HepG2 (cell line): ENCODE results near the gene NPHP4. TPM values are rescaled to one million over a fixed set of nuclear protein-coding genes. Genes with fewer than 3 reads are reported as not detected.

ENCODE experiments used
- ATAC-seq: fragments of 200-7000 bp; cut with Tn5 transposase; 3 replicates; pipeline ENCODE4 v1.9.1; 2020; ENCODE audit warnings: mild to moderate bottlenecking, moderate library complexity
- BruUV-seq: library from RNA; stranded (reverse); fragments of 400-500 nt; replicated peaks from 2 replicates; lab custom pipeline; 2021; lab: Mats Ljungman, UMichigan
- CTCF ChIA-PET: fragments of 300-600 bp; formaldehyde crosslinking; extraction: SDS; loops from one replicate; lab custom pipeline; 2021; ENCODE audit warnings: low total read pairs, inconsistent platforms, low intra/inter-chr PET ratio; lab: Yijun Ruan, JAX
- POLR2A ChIA-PET: fragments of 350-600 bp; sonication (Branson Sonifier 250); formaldehyde crosslinking; loops from one replicate; lab custom pipeline; 2020; ENCODE audit warnings: antibody characterized with exemption, inconsistent platforms; lab: Yijun Ruan, JAX
- DNase-seq: peaks from one replicate; pipeline ENCODE4 v3.0.0-alpha.2; 2015; ENCODE audit warnings: low spot score
- FAIRE-seq: peaks from 3 replicates; lab custom pipeline; 2011; peaks lifted over from hg19 to GRCh38; lab: Jason Lieb, UNC
- H2AFZ ChIP-seq: one replicate; pipeline ENCODE4 v1.6.1; 2011; ENCODE audit warnings: low read length, inconsistent platforms
- H3K27ac ChIP-seq: fragments of 300-600 bp; 3 replicates; pipeline ENCODE4 v1.8.0; 2011; ENCODE audit warnings: mixed run types, mild to moderate bottlenecking, mixed read lengths, low read length, inconsistent platforms; ENCODE audit not compliant: insufficient read depth; ENCODE audit errors: extremely low read length
- H3K27me3 ChIP-seq, 2 experiments: fragments of 200-600 bp in 1 of 2; 2 replicates in 1 of 2; 3 replicates in 1 of 2; pipeline versions ENCODE4 v1.6.0 to v1.8.0; 2011; ENCODE audit warnings: low read length in 2 of 2, mild to moderate bottlenecking in 2 of 2, moderate library complexity in 2 of 2, inconsistent platforms in 1 of 2; ENCODE audit not compliant: insufficient read depth in 2 of 2, control insufficient read depth in 1 of 2
- H3K36me3 ChIP-seq, 2 experiments: fragments of 200-600 bp in 1 of 2; replicated peaks in 1 of 2; 2 replicates in 1 of 2; 3 replicates in 1 of 2; pipeline versions ENCODE4 v1.5.1 to v1.8.0; 2011; ENCODE audit warnings: low read length in 2 of 2, inconsistent platforms in 1 of 2; ENCODE audit not compliant: insufficient read depth in 2 of 2, control insufficient read depth in 1 of 2
- H3K4me1 ChIP-seq: 2 replicates; pipeline ENCODE4 v1.5.1; 2012; ENCODE audit warnings: low read length, inconsistent platforms; ENCODE audit not compliant: insufficient read depth
- H3K4me2 ChIP-seq: 2 replicates; pipeline ENCODE4 v1.6.0; 2011; ENCODE audit warnings: low read depth, low read length, inconsistent platforms
- H3K4me3 ChIP-seq, 3 experiments: fragments of 200-600 bp in 1 of 3; sonication (generic), shearing (Covaris generic) in 1 of 3; replicated peaks in 1 of 3; 2 replicates each; pipeline ENCODE4 v1.5.1; 2011 to 2016; ENCODE audit warnings: low read length in 3 of 3, inconsistent platforms in 2 of 3, low read depth in 2 of 3, mild to moderate bottlenecking in 2 of 3, control low read depth in 1 of 3, mixed read lengths in 1 of 3; ENCODE audit not compliant: insufficient read depth in 1 of 3
- H3K79me2 ChIP-seq: one replicate; pipeline ENCODE4 v1.6.1; 2011; ENCODE audit warnings: low read length, inconsistent platforms; ENCODE audit not compliant: insufficient read depth
- H3K9ac ChIP-seq: 2 replicates; pipeline ENCODE4 v1.6.0; 2011; ENCODE audit warnings: mild to moderate bottlenecking, low read depth, low read length, inconsistent platforms; ENCODE audit not compliant: insufficient read depth
- H3K9me3 ChIP-seq: 2 replicates; pipeline ENCODE4 v1.5.1; 2012; ENCODE audit warnings: mild to moderate bottlenecking, low read length
- H4K20me1 ChIP-seq: 2 replicates; pipeline ENCODE4 v1.6.0; 2011; ENCODE audit warnings: inconsistent platforms, mild to moderate bottlenecking, low read length, moderate library complexity; ENCODE audit not compliant: insufficient read depth
- ATAD3A ChIP-seq: sonication (generic); formaldehyde crosslinking; IDR thresholded peaks from 2 replicates; pipeline ENCODE4 v1.4.0; 2020; ENCODE audit warnings: missing genetic modification reagents
- PAF1 ChIP-seq: IDR thresholded peaks from 2 replicates; pipeline ENCODE4 v1.6.1; 2016; ENCODE audit warnings: missing genetic modification reagents, missing compliant biosample characterization
- POLR2G ChIP-seq: fragments of 200-400 bp; formaldehyde crosslinking; IDR thresholded peaks from 2 replicates; pipeline ENCODE4 v1.6.1; 2018; ENCODE audit warnings: mild to moderate bottlenecking, low read depth, low read length, moderate library complexity
- SNAPC2 ChIP-seq: sonication (generic); formaldehyde crosslinking; IDR thresholded peaks from 2 replicates; pipeline ENCODE4 v1.8.1; 2022; ENCODE audit warnings: mild to moderate bottlenecking, missing genetic modification reagents
- TAF1 ChIP-seq: sonication (generic); formaldehyde crosslinking; IDR thresholded peaks from 2 replicates; pipeline ENCODE4 v1.4.0; 2020; ENCODE audit warnings: missing genetic modification reagents
- ZNF629 ChIP-seq: sonication (generic); formaldehyde crosslinking; conservative IDR thresholded peaks from 2 replicates; pipeline ENCODE4 v1.5.0; 2020; ENCODE audit warnings: missing genetic modification reagents
- ZNF709 ChIP-seq: sonication (generic); formaldehyde crosslinking; IDR thresholded peaks from 2 replicates; pipeline ENCODE4 v1.5.0; 2020; ENCODE audit warnings: mild to moderate bottlenecking, missing genetic modification reagents
- WGBS: methylation state at CpG from one replicate; pipeline ENCODE4 v1.1.6; 2017; ENCODE audit warnings: low lambda C conversion rate; 5-methylcytosine and 5-hydroxymethylcytosine counted together
- in situ Hi-C: cut with HindIII; loops from 2 replicates; pipeline ENCODE4 v1.10.0; 2017; ENCODE audit warnings: low pct_unique_long_range_greater_than_20kb; ENCODE audit not compliant: extremely low pct_ligation_motif_present
- intact Hi-C: fragments of 100-400 bp; cut with micrococcal nuclease; formaldehyde crosslinking; loops from one replicate; pipeline ENCODE4 v1.10.0; 2022; ENCODE audit not compliant: unreplicated experiment
- polyA plus RNA-seq, 8 experiments: library from polyadenylated mRNA; depleted of rRNA in 3 of 8; stranded (reverse) in 7 of 8; unstranded in 1 of 8; fragments of >200 nt; fragmentation: Illumina TruSeq in 4 of 8; extraction: Trizol in 4 of 8; gene quantifications; 2 replicates each; pipeline versions ENCODE4 v1.2.1 to v1.2.3, GENCODE V29; 2011 to 2016; ENCODE audit warnings: low read depth in 4 of 8, missing spikeins in 1 of 8, mixed read lengths in 1 of 8; ENCODE audit not compliant: insufficient read depth in 1 of 8
- total RNA-seq, 5 experiments: library from RNA; depleted of rRNA; stranded (reverse); fragments of >200 nt; fragmentation: Illumina TruSeq; extraction: Trizol; gene quantifications; 2 replicates each; pipeline ENCODE4 v1.2.3, GENCODE V29; 2016; ENCODE audit warnings: low read depth in 1 of 5
- TF ChIP-seq, protein P1 (sequence below): sonication (generic); formaldehyde crosslinking; IDR thresholded peaks from 2 replicates; pipeline ENCODE4 v1.4.0; 2020; ENCODE audit warnings: mild to moderate bottlenecking, missing genetic modification reagents

The NPHP4 gene
- total and polyA plus RNA-seq, 2 of the 13 experiments (the other 11 are each of a cell fraction or from before 2014, with no cell fraction given), result 4.4 to 6.8 TPM

DNA sequence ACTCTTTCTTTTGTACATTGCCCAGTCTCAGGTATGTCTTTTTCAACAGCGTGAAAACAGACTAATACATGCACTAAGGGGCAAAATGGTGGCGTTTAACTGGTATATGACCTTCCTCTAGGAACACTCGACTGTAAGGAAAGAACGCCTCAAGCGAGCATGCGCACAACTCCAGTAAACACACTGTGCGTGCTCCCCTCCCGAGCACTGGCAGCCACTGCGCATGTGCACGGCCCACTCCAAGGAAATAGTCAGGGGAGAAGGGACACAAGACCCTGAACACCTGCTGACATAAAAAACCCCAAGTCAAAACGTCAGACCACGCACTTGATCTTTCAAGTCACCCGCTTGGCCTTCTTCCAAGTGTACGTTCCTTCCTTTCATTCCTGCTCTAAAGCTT lies 173.5 kb downstream of the NPHP4 start:
- intact Hi-C loops (no loop called here), in situ Hi-C loops (no loop called here)
- BruUV-seq, result no TSS peak
- no peak for FAIRE-seq
- WGBS, result 43% methylated on average over 11 of the region's 14 CpGs
- DNase-seq, result no peak
- Histone ChIP-seq H3K9me3 (no peaks in the 10 kb centered on the region), H3K4me3 (no peak overlapping the region), H2AFZ (no peak overlapping the region), H3K27ac (no peak overlapping the region), H3K79me2 (no peaks in the 10 kb centered on the region), H3K4me1 (no peaks in the 10 kb centered on the region), H3K27me3 (peaks cover 2 to 33% of the 10 kb centered on the region in 2 experiments; a peak in 3 of 5 replicates), H3K9ac (no peak overlapping the region), H4K20me1 (no peaks in the 10 kb centered on the region), H3K36me3 (no peaks in the 10 kb centered on the region), H3K4me2 (no peak overlapping the region)
- ChIA-PET POLR2A (no interaction called here), CTCF (no interaction called here)
- TF ChIP-seq TAF1 (no peak), SNAPC2 (CRISPR knock-in tag) (no peak), POLR2G (no peak), PAF1 (no peak), ZNF629 (CRISPR knock-in tag) (no peak), ZNF709 (CRISPR knock-in tag) (no peak), ATAD3A (CRISPR knock-in tag) (no peak)
- TF ChIP-seq, protein P1, sequence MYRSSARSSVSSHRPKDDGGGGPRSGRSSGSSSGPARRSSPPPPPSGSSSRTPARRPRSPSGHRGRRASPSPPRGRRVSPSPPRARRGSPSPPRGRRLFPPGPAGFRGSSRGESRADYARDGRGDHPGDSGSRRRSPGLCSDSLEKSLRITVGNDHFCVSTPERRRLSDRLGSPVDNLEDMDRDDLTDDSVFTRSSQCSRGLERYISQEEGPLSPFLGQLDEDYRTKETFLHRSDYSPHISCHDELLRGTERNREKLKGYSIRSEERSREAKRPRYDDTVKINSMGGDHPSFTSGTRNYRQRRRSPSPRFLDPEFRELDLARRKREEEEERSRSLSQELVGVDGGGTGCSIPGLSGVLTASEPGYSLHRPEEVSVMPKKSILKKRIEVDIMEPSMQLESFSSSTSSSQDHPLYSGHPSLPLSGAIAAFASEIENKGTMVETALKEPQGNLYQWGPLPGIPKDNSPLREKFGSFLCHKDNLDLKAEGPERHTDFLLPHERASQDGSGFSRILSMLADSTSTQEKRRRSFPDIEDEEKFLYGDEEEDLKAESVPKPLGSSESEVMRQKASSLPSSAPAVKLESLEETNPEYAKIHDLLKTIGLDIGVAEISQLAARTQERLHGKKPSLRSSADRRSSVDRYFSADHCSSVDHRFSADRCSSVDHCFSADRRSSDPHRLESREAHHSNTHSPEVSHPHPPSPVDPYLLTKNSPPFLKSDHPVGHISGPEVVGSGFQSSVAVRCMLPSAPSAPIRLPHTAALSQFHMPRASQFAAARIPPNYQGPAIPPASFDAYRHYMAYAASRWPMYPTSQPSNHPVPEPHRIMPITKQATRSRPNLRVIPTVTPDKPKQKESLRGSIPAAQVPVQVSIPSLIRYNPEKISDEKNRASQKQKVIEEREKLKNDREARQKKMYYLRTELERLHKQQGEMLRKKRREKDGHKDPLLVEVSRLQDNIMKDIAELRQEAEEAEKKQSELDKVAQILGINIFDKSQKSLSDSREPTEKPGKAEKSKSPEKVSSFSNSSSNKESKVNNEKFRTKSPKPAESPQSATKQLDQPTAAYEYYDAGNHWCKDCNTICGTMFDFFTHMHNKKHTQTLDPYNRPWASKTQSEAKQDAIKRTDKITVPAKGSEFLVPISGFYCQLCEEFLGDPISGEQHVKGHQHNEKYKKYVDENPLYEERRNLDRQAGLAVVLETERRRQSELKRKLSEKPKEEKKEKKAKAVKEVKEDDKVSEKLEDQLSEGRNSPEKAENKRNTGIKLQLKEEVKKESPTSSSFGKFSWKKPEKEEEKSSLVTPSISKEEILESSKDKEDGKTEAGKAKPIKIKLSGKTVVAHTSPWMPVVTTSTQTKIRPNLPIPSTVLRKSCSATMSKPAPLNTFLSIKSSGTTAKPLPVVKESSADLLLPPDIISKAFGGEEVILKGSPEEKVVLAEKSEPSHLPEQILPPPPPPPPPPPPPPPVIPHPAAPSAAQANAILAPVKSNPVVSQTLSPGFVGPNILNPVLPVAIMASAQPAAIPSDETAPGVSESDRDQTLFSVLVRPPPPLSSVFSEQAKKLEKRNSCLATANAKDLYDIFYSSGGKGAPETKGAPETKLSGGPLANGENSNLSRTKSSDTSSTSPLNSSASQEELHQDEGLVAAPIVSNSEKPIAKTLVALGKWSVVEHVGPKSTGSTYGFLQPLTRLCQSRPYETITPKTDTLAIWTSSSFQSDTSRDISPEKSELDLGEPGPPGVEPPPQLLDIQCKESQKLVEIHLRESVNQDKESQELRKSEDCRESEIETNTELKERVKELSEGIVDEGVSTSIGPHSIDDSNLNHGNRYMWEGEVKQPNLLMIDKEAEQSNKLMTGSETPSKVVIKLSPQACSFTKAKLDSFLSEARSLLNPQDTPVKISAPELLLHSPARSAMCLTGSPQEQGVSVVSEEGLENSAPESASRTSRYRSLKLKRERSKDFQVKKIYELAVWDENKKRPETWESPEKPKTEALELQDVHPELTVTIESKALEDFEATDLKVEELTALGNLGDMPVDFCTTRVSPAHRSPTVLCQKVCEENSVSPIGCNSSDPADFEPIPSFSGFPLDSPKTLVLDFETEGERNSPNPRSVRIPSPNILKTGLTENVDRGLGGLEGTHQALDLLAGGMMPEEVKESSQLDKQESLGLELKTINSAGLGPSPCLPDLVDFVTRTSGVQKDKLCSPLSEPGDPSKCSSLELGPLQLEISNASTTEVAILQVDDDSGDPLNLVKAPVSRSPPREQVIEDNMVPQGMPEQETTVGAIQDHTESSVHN (CRISPR knock-in tag), result no peak
- ATAC-seq, result no peak
